GM18868 (cell line): Measurements from ENCODE around the gene SNX9.
"Not testable (repeated sequence)": the region's sequence is repeated elsewhere in the genome, so short reads cannot be mapped to it uniquely, and the experiment has no call there.

Source experiments
- ATAC-seq: cut with Tn5 transposase; IDR thresholded peaks from one replicate; pipeline ENCODE4 v1.9.1; 2021; ENCODE audit warnings: mild to moderate bottlenecking, moderate library complexity; ENCODE audit not compliant: unreplicated experiment

SNX9 gene

GRCh38 chr6:157909282-157909664 is 86.2 kb downstream of the SNX9 start:
- peak; percentile 63 for ATAC-seq

GRCh38 chr6:157911278-157911677 is 88.2 kb downstream of the SNX9 start:
- no peak for ATAC-seq

GRCh38 chr6:157911786-157912185 is 88.7 kb downstream of the SNX9 start:
- ATAC-seq = no peak

- no peak for ATAC-seq
Observed at GRCh38 chr6:157912326-157912725, 89.3 kb downstream of the SNX9 start.

GRCh38 chr6:157921685-157922367 is 98.8 kb downstream of the SNX9 start:
- ATAC-seq = no peak

GRCh38 chr6:157925771-157926170 is 102.7 kb downstream of the SNX9 start:
- ATAC-seq = no peak

- ATAC-seq = no peak
Observed at GRCh38 chr6:157927011-157927410, 104.0 kb downstream of the SNX9 start.

GRCh38 chr6:157928428-157928827 is 105.4 kb downstream of the SNX9 start:
- ATAC-seq = no peak

- no peak for ATAC-seq
Observed at GRCh38 chr6:157929076-157929475, 106.0 kb downstream of the SNX9 start.

GRCh38 chr6:157929765-157930319 is 106.8 kb downstream of the SNX9 start:
- ATAC-seq = no peak

- no peak for ATAC-seq
Observed at GRCh38 chr6:157935786-157936185, 112.7 kb downstream of the SNX9 start.

GRCh38 chr6:157937318-157937717 is 114.3 kb downstream of the SNX9 start:
- ATAC-seq = no peak

- ATAC-seq = no peak
Observed at GRCh38 chr6:157937916-157938315, 114.9 kb downstream of the SNX9 start.

- not testable (repeated sequence) for ATAC-seq
Observed at GRCh38 chr6:157940375-157941036, 117.5 kb downstream of the SNX9 start.

GRCh38 chr6:157941101-157941863 is 118.2 kb downstream of the SNX9 start:
- no peak for ATAC-seq

GRCh38 chr6:157942351-157942750 is 119.3 kb downstream of the SNX9 start:
- no peak for ATAC-seq

- ATAC-seq = no peak
Observed at GRCh38 chr6:157943249-157943963, 120.4 kb downstream of the SNX9 start.

- no peak for ATAC-seq
Observed at GRCh38 chr6:157943964-157944283, 120.9 kb downstream of the SNX9 start.

- no peak for ATAC-seq
Observed at GRCh38 chr6:157944983-157945931, 122.2 kb downstream of the SNX9 start.

GRCh38 chr6:157946053-157946617 is 123.1 kb downstream of the SNX9 start:
- ATAC-seq = no peak
